Measurements from ENCODE around the gene RNF149.
"Not testable (repeated sequence)": the region's sequence is repeated elsewhere in the genome, so short reads cannot be mapped to it uniquely, and the experiment has no call there.

Gene RNF149

DNA sequence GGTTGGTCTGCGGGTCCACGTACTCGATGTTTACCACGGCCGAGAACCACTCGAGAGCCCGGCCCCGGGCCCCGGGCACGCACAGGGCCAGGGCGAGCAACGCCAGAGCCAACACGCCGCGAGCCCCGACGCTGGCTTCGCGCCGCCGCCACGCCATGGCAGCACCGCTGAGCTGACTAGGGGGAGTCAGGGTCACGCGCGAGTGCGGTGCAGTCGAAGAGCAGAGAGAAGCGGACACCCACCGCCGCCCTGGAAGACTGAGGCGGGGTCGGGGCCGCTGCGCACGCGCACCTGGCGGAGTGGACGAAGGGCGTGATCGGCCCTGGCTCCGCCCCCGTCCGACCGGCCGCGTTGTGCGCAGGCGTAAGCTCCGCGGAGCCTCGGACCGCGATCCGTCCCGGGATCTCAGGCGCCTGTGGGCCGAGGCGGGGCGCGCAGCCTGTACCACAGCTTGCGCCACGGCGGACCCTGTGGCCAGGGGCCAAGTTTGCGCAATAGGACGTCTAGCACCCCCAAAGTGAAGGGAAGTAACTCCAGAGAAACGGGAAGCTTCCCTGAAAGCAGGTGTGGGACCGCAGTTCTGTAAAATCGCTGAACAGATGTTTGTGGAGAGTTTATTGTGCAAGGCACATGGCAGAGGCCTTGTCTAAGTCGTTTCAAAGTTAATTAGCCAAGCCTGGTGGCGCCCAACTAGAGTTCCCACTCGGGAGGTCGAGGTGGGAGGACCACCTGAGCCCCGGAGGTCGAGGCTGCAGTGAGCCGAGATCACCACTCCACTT lies at the start of gene RNF149:
TSS of gene RNF149 (minus strand) at position 270 of the 779 bp plus-strand sequence. CDS start at position 157, 113 bp downstream.
- DNase-seq (ENCODE audit: low read depth): peak; percentile 88
- no peak for TF ChIP-seq CTCF (conservative IDR thresholded peaks at IDR 0.05; ENCODE audit: low read length)
- H3K4me3 ChIP-seq (ENCODE audit: low read length): peak within 1 kb of the TSS; percentile 88

DNA sequence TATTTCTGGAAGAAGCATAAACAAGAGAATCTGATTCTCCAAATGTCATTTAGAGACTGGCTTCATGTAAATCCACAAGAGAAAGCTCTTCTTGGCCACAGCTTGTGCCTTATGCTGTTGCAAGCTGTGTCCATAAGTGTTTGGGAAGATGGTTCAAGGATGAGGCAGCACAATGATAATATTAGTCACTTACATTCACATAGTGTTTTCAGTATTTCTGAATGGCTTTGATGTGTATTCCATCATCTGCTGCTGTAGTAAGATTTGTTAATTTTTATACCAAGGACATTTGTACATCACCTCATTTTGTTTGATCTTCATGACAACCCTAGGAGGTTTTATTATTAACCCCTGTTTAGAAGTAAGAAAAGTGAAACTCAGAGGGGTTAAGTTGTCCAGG lies 48.9 kb upstream of the RNF149 start:
- H3K4me3 ChIP-seq (ENCODE audit: low read length): no peak overlapping the region
- peak; percentile 36 for DNase-seq (ENCODE audit: low read depth)
- TF ChIP-seq CTCF (conservative IDR thresholded peaks at IDR 0.05; ENCODE audit: low read length): no peak

- no peak for TF ChIP-seq CTCF (conservative IDR thresholded peaks at IDR 0.05; ENCODE audit: low read length)
- no peak overlapping the region for H3K4me3 ChIP-seq (ENCODE audit: low read length)
- DNase-seq (ENCODE audit: low read depth): peak; percentile 45
Measured at GRCh38 chr2:101356521-101356920, 48.0 kb upstream of the RNF149 start.

DNA sequence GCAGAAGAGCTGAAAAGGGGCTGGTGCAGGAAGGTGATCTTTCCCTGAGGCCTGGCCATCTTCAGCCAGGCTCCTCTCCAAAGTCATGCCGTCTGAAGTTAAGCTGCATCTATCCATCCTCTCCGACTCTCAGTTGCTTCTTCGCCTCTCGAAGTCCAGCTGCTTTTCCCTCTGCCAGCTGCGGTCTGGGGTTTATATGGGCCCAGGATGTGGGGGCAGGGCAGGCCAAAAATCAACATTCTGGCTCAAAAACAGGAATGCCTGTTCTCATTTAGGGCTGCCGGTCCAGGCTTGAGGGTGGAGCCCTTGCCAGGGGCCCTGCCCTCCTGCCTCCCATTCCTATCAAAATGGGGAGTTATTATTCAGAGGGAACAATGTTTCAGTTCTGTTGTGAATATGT lies 47.6 kb upstream of the RNF149 start:
- no peak overlapping the region for H3K4me3 ChIP-seq (ENCODE audit: low read length)
- no peak for TF ChIP-seq CTCF (conservative IDR thresholded peaks at IDR 0.05; ENCODE audit: low read length)
- DNase-seq (ENCODE audit: low read depth): no peak

DNA sequence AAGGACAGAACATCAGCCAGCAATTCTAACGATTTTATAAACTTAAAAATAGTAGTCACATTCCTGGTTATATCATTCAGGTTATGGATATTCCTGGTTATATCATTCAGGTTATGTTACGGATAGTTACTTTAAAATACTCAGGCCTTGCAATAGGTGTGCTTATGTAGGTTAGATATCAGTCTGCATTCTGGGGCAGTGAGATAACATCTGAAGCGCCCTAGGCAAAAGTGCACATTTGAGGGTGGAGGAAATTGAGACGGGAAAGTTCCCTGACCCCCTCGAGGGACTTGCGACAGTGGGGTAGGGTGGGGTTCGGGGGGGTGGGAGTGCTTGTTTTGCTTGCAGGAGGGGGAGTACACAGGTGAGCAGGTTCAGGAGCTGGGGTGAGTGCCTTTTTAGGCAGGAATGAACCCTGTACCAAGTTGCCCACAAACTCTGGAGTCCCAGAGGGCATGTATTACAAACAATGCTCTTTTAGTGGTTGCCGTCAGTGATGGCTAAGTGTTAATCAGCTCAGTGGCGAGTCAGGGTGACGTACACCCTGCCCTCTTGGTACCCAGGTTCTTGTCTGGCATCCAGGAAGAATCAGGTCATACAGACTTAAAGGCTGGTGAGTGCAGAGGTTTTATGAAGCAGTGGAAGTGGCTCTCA lies 47.0 kb upstream of the RNF149 start:
- no peak for DNase-seq (ENCODE audit: low read depth)
- H3K4me3 ChIP-seq (ENCODE audit: low read length): no peak overlapping the region
- no peak for TF ChIP-seq CTCF (conservative IDR thresholded peaks at IDR 0.05; ENCODE audit: low read length)

DNA sequence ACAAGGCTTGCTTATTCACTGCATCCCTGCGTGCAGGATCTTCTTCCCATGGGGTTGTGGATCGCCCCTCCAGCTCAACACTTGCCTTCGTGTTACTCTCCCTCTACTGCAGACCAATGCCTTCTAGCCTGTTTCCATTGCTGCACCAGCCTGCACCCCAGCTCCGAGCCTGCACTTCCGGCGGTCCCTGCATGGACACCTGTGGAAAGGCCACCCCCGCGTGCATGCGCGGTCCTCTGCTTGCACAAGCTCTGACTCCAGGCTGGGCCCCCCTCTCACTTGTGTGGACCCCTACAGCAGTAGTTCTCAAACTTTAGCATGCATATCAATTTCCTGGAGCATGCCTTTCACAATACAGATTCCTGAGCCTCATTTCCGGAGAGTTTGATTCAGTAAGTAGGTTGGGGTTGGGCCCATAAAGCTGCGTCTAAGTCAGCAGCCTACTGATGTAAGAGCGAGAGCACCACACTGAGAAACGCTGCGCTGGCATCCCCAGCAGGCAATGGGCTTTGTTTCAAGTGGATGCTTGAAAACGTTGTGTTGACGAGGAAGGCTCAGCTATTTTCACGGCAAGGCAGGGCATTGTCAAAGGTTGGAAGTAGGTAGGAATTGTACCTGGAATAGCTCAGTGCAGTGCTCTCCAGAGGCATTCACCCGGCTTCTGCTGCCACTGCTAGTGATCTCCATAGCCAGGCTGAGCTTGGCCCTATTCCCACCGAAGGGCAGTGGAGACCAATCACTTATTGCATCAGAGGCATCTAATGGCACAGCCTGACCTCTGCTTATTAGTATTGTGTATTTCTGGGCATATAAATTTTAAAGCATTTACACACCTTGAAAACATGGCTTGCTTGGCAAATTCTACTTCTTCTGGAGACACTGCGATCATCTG lies 46.2 kb upstream of the RNF149 start:
- no peak for TF ChIP-seq CTCF (conservative IDR thresholded peaks at IDR 0.05; ENCODE audit: low read length)
- H3K4me3 ChIP-seq (ENCODE audit: low read length): no peak overlapping the region
- DNase-seq (ENCODE audit: low read depth): no peak

GRCh38 chr2:101352631-101353030 lies 44.1 kb upstream of the RNF149 start:
- H3K4me3 ChIP-seq (ENCODE audit: low read length); DNase-seq (ENCODE audit: low read depth): not testable (repeated sequence)

Measured in AG10803 (cell line).